ENCODE results near the gene GLTP.

The GLTP gene

GRCh38 chr12:109916045-109916444 is 35.7 kb upstream of the GLTP start:
- TF ChIP-seq, protein P1, sequence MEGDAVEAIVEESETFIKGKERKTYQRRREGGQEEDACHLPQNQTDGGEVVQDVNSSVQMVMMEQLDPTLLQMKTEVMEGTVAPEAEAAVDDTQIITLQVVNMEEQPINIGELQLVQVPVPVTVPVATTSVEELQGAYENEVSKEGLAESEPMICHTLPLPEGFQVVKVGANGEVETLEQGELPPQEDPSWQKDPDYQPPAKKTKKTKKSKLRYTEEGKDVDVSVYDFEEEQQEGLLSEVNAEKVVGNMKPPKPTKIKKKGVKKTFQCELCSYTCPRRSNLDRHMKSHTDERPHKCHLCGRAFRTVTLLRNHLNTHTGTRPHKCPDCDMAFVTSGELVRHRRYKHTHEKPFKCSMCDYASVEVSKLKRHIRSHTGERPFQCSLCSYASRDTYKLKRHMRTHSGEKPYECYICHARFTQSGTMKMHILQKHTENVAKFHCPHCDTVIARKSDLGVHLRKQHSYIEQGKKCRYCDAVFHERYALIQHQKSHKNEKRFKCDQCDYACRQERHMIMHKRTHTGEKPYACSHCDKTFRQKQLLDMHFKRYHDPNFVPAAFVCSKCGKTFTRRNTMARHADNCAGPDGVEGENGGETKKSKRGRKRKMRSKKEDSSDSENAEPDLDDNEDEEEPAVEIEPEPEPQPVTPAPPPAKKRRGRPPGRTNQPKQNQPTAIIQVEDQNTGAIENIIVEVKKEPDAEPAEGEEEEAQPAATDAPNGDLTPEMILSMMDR (IDR thresholded peaks at IDR 0.05; ENCODE audit: low read depth, low read length, missing control alignments), result no peak
- DNase-seq (ENCODE audit: low read depth), result no peak
- no peak overlapping the region for H3K4me3 ChIP-seq (ENCODE audit: low read depth, low read length)

DNA sequence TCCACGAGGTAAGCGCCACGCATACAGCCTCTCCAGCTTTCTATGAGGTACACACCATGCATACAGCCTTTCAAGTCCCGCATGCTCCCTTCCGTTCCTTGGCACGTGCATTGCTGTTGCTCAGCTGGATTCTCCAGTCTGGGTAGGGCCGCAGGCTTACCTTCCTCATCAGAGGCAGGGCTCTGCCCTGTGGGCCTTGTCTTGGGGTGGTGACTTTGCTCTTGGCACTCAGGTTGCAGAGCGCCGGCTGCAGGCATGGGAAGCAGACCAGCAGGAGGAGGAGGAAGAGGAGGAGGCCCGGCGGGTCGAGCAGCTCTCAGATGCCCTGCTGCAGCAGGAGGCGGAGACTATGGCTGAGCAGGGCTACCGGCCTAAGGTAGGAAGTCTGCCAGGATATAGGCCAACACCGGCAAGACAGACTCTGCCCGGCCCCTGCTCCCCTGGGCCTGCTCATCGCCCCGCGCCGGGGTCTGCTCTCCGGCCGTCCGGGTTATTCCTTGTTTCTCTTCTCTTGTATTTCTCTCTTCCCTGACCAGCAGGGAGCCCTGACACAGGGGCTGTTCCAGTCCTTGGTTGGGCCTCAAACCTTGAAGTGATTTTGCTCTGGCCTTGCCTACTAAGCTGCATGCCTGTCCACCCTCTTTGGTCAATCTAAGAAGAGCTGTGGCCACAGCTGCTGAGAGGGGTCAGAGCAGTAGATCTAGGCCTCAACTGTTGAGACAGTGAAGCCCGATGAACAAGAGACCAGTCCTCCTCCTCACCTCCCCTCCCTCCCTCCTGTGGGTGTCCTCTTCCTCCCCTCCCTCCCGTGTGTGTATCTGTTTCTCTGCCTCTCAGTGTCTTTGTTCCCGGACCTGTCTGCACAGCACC is 35.1 kb upstream of the GLTP start:
- no peak overlapping the region for H3K4me3 ChIP-seq (ENCODE audit: low read depth, low read length)
- TF ChIP-seq, protein P1 (IDR thresholded peaks at IDR 0.05; ENCODE audit: low read depth, low read length, missing control alignments), result no peak
- no peak for DNase-seq (ENCODE audit: low read depth)

DNA sequence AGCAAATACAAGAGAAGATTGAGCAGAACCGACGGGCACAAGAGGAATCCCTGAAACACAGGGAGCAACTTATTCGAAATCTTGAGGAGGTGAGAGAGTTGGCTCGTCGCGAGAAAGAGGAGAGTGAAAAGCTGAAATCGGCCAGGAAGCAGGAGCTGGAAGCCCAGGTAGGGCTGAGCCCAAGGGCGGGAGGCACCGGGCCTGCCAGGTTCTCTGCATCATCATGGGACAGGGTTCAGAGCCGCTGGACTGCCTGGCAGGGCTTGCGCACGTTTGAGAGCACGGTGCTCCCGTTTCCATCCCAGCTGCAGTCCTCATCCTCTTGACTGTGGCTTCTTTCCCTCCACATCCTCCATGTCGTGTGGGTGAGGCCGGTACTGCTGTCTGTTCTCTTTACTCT is 34.1 kb upstream of the GLTP start:
- no peak overlapping the region for H3K4me3 ChIP-seq (ENCODE audit: low read depth, low read length)
- no peak for DNase-seq (ENCODE audit: low read depth)
- TF ChIP-seq, protein P1 (IDR thresholded peaks at IDR 0.05; ENCODE audit: low read depth, low read length, missing control alignments), result no peak

- no peak for DNase-seq (ENCODE audit: low read depth)
- H3K4me3 ChIP-seq (ENCODE audit: low read depth, low read length), result no peak overlapping the region
- TF ChIP-seq, protein P1 (IDR thresholded peaks at IDR 0.05; ENCODE audit: low read depth, low read length, missing control alignments), result no peak
Observed at GRCh38 chr12:109912855-109913321, 32.5 kb upstream of the GLTP start.

- TF ChIP-seq, protein P1 (IDR thresholded peaks at IDR 0.05; ENCODE audit: low read depth, low read length, missing control alignments), result peak; percentile 9
- no peak overlapping the region for H3K4me3 ChIP-seq (ENCODE audit: low read depth, low read length)
- no peak for DNase-seq (ENCODE audit: low read depth)
Observed at GRCh38 chr12:109910969-109911348, 30.6 kb upstream of the GLTP start.

DNA sequence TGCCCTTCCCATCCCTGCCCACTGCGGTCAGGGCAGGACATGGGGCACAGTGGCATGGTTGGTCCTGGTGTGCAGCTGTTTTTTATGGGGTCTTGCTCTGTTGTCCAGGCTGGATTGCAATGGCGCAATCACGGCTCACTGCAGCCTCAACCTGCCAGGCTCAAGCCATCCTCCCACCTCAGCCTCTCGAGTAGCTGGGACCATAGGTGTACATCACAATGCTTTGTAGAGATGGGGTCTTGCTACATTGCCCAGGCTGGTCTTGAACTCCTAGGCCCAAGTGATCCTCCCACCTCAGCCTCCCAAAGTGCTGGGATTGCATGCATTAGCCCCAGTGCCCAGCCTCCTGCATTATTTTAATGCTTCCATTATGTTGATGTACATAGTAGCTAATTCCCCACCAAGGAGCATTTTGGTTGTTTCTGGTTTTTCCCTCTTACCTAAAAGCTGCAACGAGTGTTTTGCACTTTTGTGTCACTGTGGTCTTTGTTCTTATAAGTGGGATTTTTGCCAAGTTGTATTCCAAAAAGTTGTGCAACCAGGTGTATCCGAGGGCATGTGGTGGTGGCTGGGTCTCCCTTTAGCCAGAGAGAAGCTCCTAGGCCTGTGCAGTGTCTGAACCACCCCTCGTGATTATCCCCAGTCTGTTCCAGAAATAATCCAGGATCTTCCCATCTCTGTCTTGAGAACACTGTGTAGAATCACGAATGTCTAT is 30.1 kb upstream of the GLTP start:
- no peak overlapping the region for H3K4me3 ChIP-seq (ENCODE audit: low read depth, low read length)
- TF ChIP-seq, protein P1 (IDR thresholded peaks at IDR 0.05; ENCODE audit: low read depth, low read length, missing control alignments), result no peak

More for the DNA sequence above, 30.1 kb upstream of the GLTP start:
- no peak for DNase-seq (ENCODE audit: low read depth)

Data from GM12864 (cell line).